Dedifferentiated amniotic fluid mesenchymal stem cell (primary cell): ENCODE results near the gene GMEB2.
"Not testable (repeated sequence)": the region's sequence is repeated elsewhere in the genome, so short reads cannot be mapped to it uniquely, and the experiment has no call there.

Source experiments
- DNase-seq: peaks from one replicate; pipeline ENCODE4 v3.0.0-alpha.2; 2016; ENCODE audit errors: extremely low spot score

The GMEB2 gene

DNA sequence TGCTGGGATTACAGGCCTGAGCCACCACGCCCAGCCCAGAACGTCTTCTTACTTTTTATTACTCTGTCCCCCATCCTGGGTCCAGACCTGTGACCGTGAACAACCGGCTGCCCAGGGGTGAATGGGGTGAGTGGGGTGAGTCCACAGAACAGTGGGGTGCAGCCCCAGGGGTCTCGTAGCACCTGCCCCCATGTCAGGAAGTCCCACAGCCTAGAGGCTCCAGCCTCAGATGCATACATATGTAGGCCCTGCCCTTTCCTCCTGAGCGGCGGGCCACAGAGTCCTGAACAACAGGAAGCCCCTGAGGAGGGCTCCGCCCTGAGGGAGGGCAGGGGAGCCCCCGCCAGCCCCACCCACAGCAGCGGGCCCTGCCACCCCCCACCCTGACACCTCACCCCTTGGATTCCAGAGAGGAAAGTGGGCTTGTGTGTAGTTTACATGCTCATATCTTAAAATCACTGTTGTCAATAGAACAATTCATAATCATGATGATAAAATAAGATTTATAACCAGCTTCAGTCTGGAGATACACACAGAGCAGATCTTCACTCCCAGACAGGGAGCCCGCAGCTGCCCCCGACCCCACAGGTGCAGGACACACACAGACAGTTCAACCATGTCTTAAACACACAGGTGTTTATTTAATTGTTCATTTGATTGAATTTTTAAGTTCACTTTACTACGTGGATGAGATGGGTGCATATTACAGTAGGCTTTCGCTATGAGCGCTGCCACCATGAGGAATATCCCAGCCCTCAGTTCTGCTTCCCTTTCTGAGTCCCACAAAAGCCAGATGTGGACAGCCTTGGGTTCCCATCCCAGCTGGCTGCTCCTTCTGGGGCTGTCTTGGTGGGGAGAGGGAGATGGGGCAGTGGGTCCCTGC, 12.4 kb upstream of the GMEB2 start:
- DNase-seq = no peak

GRCh38 chr20:63636752-63637628, 10.1 kb upstream of the GMEB2 start:
- no peak for DNase-seq

DNA sequence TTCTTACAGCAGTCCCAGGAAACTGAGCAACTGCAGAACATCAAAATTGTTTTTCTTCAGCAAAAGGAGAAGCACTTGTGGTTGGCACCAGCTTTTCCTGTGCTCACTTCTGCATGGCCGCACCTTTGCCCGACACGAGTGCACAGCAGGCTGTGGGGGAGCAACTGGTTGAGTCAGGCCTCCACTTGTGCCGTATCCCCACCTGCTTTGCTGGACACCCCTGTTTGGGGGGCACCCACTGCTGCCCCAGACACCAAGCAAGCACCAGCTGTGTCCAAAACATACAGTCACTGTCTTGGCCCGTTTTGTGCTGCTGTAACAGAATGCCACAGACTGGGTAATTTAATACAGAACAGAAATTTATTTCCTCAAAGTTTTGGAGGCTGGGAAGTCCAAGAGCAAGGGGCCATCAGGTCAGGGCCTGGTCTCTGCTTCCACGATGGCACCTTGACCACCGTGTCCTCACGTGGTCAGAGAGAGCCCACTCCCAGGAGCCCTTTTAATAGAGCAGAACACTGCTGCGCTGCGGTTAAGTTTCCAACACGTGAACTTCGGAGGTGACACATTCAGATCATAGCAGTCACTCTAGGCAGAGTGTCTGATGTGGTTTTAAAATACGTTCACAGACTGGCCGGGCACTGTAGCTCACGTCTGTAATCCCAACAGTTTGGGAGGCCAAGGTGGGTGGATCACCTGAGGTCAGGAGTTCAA, 8.7 kb upstream of the GMEB2 start:
- no peak for DNase-seq

GRCh38 chr20:63633732-63634131, 6.8 kb upstream of the GMEB2 start:
- DNase-seq = no peak

DNA sequence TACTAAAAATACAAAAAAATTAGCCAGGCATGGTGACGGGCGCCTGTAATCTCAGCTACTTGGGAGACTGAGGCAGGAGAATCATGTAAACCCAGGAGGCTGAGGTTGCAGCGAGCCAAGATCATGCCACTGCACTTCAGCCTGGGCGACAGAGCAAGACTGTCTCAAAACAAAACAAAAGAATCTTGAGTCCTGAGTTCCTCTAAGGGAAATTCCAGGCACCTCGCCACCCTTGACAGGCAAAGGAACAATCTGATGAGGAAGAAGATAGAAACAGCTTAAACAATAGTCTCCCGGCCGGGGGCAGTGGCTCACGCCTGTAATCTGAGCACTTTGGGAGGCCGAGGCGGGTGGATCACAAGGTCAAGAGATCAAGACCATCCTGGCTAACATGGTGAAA, 4.5 kb upstream of the GMEB2 start:
- not testable (repeated sequence) for DNase-seq

- DNase-seq = not testable (repeated sequence)
These were observed 4.1 kb upstream of the GMEB2 start for GRCh38 chr20:63630956-63631355.

DNA sequence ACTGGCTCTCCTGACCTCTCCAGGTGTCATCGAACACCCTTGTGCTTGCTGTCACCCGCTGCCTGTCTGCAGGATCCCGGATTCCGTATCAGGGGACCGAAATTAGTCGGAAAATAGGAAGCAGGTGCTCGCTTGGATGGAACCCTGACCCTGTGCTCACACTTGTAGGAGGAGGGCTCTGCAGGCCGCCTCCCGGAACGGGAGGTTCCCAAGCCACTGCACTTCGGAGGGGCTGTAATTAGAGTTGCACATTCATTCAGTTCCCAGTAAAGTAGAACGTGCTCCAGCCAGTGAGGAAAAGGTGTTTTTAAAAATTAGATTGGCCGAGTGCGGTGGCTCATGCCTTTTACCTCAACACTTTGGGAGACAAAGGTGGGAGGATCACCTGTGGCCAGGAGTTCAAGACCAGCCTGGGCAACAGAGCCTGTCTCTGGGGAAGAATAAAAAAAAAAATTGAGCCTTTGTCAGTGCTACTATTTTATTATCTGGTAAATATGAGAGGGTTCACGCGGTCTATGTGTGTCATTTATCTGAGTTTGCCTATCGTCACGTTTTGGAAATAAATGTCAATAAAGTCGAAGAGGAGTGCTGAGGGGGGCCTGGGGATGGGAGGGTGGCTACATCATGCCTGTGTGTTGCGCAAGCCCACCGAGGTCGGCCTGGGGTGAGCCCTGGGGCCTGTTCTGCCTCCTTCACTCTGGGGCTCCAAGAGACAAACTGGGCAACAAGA, 1.5 kb upstream of the GMEB2 start:
- no peak for DNase-seq

GRCh38 chr20:63627751-63628245, 897 bp upstream of the GMEB2 start:
- DNase-seq = no peak

DNA sequence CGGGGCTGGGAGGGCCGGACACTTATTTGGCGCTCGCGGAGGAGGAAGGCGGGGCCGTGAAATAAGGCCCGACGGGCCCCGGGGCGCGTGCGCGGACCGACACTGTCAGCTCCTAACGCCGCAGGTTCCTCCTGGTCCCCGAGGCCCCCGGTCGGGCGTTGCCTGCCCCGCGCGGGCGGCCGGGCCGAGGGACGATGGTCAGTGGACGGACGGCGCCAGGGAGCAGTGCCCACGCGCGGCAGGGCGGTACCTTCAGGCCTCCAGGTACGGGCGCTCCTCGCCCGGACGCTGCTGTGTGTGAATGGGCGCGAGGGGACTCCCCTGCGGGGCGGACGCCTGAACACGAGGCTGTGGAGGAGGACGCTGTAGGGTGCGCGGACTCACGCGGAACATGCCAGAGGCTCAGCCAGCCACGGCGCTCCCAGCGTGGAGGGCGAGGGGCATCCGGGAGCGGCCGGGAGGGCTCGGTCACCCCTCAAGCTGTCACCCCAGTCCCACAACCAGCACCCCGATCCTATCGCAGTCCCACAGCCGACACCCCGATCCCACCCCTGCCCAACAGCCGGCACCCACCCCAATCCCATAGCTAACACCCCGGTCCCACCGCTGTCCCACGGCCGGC, 339 bp upstream of the GMEB2 start:
- peak; percentile 89 for DNase-seq

GRCh38 chr20:63625771-63626423, 1.0 kb downstream of the GMEB2 start:
- no peak for DNase-seq

GRCh38 chr20:63624486-63624885, 2.4 kb downstream of the GMEB2 start:
- no peak for DNase-seq

DNA sequence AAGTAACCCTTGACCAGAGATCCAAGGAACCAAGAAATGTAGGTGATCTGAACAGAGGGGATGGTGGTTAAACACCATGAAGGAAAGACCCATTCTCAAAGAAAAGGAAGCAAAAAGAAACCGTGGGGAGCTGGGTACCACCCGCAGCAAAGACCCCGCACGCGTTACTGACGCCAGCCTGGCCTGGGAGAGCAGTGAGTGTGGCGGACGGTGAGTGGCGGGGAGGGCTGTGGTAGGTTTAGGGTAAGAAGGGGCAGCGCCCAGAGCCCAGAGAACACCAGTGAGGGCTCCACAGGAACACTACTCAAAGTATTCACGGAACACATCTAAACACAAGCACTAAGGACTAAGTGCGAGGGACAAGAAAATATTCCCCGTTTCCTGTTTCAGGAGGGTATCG, 4.2 kb downstream of the GMEB2 start:
- no peak for DNase-seq

DNA sequence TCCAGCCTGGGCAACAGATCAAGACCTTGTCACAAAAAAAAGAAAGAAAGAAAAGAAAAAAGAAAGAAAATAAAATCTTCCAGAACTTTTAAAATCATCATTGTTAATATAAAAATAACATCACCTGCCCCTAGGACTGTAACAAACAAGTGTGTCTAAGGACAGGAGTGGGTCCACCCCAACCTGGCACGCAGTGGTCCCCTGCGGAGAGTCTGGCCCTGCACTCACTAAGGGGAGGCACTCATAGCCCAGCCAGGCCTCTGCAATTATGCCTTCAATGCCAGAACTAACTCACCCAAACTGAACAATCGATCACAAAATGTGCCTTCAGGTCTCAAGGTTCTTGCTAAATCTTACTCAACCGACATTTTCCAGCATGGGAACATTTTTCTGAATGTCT, 4.8 kb downstream of the GMEB2 start:
- DNase-seq = no peak

DNA sequence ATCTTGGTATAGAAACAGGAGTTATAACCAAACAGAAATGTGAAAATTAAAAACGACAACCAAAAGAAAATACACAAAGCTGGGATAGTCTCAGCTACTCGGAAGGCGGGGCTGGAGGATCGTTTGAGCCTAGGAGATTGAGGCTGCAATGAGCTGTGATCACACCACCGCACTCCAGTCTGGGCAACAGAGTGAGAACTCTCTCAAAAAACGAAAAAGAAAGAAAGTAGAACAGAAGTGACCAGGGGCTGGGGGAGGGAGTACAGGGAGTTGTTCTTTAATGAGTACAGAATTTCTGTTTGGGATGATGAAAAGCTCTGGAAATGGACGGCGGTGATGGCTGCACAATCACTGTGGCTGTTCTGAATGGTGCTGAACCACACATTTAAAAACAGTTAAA, 5.9 kb downstream of the GMEB2 start:
- DNase-seq = no peak

- DNase-seq = no peak
These were observed 7.4 kb downstream of the GMEB2 start for GRCh38 chr20:63619505-63619904.

- DNase-seq = no peak
These were observed 7.8 kb downstream of the GMEB2 start for GRCh38 chr20:63619086-63619485.

- no peak for DNase-seq
These were observed 8.5 kb downstream of the GMEB2 start for GRCh38 chr20:63618291-63618980.

- no peak for DNase-seq
These were observed 9.0 kb downstream of the GMEB2 start for GRCh38 chr20:63617876-63618265.

DNA sequence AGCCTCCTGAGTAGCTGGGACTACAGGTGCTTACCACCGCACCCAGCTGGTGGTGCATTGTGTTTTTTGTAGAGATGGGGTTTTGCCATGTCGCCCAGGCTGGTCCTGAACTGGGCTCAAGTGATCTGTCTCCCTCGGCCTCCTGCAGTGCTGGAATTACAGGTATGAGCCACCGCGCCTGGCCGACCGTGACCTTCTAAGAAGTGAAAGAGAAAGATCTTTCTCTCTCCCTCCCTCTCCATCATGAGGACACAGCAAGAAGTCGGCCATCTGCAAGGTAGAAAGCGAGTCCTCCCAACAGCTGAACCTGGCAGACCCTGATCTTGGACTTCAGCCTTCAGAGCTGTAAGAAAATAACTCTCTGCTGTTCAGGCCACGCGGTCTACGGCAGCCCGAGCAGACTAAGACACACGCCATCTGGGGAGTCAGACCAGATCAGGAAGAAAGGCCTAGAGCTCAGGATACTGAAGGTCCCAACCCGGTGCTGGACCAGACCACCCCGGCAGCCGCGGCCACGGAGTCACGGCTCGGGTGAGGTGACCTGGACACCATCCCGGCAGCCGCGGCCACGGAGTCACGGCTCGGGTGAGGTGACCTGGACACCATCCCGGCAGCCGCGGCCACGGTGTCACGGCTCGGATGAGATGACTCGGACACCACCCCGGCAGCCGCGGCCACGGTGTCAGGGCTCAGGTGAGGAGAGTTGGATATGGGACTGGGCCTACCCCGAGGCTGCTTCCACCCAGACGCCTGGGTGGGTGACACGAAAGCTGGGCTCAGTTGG, 9.6 kb downstream of the GMEB2 start:
- DNase-seq = no peak
